GM21737 (cell line): Measurements from ENCODE around the gene TTLL11.

ENCODE experiments used
- ATAC-seq: cut with Tn5 transposase; IDR thresholded peaks from one replicate; pipeline ENCODE4 v1.9.1; 2021; ENCODE audit warnings: mild to moderate bottlenecking, moderate library complexity; ENCODE audit not compliant: unreplicated experiment

The TTLL11 gene

DNA sequence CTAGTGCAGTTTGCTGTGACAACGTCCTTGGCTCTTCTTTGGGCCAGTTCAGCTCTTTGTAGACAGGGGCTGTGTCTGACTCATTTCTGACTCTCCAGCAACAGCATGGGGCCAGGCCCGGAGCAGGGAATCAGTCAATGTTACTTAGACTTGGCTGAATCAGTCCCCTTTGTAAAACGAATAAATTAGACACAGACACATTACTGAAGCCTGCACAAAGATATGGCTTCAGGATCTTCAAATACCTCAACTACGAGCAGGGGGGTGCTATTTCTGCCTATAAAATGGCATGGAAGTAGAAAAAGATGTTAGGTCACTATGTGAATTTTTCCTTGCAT lies 204.7 kb downstream of the TTLL11 start:
- no peak for ATAC-seq

DNA sequence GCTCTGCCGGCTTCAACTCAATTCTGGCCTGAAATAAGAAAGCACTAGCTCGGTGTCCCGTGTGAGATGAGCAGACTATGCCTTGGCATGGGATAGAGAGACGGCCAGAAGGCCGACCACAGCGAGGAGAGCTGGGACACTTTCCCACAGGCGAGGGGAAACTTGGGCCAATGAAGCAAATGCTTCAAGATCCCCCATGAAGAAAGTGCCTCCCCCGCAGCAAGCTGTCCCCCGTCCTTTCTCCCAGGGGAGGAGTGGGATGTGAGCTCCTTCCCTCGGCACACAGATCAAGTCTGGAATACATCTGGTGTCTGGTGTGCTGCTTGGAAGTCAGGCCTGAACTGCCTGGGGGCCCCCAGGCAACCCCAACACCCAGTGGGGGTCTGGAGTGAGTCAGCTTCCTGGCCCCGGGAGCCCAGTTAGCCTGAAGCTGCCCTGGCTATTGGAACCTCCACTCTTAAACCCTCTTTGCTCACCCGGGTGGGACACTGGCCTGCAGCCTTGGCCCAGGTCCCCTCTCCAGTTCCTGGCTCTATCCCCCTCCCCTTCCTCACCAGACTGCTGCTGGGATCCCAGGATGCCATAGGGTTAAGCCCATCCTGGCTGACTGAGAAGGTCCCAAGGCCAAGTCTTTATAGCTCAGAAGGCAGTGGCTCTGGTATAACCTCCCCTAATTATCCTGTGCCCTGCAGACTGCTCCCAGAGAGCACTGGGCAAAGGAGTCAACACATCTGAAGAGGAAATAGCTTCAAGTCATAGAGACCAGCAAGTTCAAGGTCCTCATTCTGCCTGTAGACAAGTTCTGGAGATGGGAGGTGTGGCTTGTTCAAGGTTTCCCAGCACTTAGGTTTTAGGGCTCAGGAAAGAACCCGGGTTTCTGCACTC lies 205.3 kb downstream of the TTLL11 start:
- ATAC-seq: no peak

DNA sequence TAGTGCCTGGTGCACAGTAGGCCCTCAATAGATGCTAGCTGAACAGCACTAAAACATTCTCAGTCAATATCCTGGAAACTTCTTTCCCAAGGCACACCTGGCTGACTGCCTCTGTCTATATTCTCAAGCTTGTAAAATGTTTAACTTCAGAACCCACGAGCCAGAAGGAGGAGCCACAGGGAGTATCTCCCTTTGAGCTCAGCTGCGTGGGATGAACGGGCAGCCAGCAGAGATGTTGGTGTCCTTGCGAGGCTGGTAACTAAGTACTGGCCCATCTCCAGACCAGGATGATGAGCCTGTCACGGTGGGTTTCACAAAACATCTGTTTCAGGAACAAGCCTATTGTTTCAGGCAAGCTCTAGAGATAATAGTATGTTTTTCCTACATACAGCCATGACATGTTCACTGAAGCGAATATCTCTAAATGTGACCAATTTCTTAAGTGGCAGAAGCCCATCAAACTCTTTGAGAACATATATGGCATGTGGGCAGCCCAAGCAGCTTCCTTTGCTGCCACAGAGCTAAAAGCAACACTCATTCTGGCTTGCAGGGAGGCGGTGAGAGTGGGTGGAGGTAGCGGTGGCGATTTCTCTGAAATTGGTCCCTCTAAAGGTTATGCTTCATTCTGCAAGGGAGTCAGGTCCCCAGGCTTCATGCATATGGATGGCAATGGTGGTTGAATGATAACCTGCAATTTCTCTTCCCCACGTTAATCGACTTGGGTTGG lies 206.2 kb downstream of the TTLL11 start:
- ATAC-seq: no peak

DNA sequence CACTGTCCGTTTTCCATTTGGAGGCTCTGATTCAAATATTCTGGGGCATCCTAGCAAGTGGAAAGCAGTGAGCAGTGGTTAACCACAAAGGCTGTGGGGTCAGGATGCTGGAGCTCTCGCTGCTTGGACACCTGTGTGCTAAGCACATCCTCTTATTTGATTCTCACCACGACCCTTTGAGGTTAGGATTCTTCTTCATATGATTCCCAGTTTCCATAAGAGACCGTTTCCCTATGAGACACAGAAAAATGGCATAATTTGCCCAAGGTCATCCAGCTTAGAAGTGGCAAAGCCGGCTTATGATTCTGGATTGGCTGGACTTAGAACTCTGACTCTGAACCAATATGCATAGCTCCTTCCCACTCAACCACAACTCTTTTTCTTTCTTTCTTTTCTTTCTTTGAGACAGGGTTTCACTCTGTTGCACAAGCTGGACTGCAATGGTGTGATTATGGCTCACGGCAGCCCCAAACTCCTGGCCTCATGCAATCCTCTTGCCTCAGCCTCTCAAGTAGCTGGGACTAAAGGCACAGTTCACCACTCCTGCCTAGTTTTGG lies 207.7 kb downstream of the TTLL11 start:
- ATAC-seq: no peak

DNA sequence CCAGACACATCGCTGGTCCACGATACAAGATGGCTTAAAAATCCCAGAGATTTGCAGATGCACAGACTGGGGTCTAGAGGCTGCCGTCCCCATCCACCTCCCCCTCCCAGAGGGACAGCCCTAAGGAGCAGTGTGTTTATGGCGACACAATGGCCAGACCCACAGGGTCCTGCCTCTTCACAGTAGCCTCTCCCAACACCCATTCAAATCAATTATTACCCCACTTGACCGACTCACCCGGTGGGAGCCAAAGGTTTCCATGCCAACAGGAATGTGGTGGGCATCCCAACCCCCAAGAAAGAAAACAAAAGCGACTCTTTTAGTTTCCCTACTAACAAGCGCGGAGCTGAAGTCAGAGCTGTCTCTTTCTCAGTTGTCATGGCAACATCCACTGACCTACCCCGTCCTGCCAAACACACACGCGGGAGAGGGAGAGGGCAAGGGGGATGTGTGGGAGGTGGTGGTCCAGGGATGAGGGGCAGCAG lies 209.0 kb downstream of the TTLL11 start:
- ATAC-seq: no peak

DNA sequence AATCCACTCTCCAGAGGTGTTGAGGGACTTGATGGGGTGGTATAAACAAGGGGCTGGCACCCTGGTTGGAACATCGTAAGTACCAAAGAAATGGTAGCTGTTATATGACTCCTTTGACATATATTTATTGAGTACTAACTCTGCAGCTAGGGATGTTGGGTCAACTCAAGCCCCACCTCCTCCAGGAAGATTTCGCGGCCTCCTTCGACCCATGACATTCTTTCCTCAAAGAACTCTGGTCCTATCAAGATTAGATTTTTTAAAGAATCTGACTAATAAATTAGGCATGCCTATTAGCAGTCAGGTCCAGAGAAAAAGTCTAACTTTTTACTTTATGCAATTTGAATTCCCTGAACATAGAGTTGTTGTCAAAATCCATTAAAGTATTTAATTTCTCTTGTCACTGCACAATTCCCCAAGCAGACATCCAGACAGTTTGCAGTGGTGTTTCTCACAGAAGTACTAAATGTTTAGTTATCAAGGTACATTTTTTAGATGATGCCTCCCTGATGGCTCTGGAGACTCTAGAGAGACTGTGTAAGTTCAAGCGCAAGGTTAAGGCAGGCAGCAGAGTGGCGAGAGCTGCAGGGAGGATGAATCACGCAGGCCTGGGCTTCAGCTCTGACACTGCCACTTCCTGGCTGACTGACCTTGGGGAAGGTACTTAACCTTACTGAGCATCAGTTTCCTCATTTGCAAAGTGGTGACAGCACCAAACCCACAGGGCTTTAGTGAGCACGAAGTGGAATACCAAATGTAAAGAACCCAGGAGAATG lies 209.6 kb downstream of the TTLL11 start:
- no peak for ATAC-seq

DNA sequence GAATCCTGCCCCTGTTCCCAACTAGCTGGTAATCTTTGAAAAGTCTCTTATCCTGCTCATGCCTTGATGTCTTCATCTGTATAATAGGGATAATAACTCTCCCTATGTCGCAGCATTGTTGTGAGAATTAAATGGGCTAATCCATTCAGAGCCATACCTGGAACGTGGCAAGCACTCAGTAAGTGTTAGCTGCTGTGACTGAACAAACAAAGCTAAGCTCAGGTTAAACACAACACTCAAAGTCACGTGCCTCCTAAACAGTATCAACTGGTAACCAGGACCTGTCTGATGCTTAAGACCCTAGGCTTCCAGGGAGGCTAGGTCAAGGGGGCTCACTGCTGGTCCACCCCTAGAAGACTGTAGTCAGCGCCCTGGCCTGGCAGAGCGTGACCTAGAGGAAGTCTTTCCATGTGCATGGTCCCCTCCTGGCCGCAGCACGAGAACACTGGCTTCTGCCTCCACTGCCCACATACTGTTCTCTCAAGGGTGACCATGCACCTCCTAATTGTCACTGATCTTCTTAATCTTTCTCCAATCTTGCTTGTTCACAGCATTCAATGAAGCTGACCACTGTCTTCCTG lies 211.1 kb downstream of the TTLL11 start:
- ATAC-seq: no peak

DNA sequence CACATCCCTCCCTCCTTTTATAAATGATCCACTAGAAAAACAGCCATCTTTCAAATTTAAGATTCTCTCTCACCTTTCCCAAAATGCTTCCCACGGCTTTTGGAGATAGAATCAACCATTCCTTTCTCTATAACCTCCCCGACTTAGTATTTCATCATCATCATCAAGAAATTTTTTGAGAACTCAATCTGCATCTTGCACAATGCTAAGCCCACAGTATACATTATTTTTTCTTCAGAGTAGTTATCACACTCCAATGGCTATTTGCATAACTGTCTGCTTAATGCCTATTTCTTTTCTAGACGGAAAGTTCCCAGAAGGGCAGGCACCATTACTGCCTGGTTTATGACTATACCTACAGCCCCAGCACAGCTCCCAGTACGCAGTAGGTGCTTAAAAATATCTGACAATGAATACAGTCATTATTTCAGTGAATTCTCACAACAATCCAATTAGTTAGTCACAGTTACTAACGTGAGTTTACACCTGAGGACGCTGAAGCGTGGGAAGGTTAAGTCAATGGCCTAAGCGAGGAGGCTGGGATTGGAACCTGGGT lies 212.7 kb downstream of the TTLL11 start:
- no peak for ATAC-seq

DNA sequence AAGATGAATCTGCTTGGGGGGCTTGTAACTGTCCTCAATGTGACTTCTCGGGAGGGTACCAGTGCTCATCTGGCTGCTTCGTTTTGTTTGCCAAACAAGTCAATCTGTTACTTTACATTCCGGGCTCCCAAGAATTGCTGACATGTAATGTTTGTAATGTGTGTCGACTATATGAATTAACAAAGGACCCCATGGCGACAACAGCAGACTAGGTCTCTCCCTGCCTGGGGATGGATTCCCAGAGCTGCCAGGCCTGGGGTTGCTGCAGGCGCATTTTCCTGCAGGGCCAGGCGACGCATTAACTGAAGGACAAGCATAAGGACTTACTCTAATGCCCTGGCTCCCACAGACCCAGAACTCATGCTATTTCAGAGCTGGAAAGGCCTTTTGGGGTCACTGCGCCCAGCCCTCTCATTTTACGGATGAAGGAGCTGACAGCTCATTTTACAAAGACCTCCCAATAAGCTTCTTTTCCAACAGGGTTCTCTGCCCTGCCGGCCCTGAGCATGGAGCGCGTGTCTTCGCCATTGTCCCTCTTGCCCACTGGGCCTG lies 214.8 kb downstream of the TTLL11 start:
- no peak for ATAC-seq

DNA sequence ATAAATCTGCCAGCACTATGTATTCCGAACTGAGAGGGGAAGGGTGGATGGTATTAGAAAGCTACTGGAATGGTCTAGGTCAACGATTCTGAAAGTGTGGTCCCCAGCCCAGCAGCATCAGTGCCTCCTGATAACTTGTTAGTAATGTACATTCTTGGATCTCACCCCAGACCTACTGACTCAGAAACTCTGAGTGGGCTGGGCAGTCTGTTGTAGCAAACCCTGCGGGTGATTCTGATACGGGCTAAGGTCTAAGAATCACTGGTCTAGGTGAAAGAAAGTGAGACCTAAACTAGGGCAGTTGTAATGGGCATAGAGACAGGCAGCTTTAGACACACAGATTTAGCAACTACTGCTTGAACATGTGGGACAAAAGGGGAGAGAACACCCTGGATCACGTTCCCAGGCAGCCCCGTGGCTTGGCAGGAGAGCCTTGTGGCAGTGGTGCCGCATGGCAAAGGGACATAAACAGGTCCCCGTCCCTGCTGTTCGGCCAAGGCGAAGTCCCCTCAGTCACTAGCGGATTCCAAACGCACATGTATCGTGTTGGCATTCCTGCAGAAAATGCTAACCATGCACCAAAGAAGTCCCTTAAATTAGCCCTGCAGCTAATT lies 216.3 kb downstream of the TTLL11 start:
- ATAC-seq: no peak

DNA sequence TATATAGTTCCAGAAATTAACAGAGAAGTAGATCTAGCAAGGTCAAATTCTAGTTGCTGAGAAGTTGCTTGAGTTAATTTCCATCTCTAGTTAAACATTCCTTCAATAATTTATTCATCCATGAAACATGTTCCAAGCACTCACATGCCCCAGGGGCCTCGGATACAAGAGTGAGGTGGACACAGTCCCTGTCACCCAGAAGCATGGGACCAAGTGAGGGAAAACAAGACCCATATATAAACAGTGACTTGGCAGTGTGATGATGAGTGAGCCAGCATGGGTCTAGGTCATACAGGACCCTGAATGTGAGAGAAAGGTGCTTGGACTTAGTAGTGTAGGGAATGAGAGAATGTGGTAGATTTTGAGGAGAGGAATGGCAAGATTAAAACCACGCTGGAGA lies 216.9 kb downstream of the TTLL11 start:
- ATAC-seq: no peak

DNA sequence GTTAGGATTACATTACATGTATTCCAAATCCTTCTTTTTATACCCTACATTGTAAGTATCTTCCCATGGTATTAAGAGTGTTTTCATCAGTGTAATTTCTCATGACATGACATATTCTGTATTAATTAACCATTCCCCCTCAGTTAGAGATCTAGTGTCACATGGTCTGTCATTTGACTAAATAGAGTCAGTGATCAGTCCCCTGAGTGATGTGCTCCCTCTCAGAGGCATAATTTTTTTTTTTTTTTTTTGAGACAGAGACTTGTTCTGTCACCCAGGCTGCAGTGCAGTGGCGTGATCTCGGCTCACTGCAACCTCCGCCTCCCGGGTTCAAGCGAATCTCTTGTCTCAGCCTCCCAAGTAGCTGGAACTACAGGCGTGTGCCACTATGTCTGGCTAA lies 218.6 kb downstream of the TTLL11 start:
- ATAC-seq: no peak

DNA sequence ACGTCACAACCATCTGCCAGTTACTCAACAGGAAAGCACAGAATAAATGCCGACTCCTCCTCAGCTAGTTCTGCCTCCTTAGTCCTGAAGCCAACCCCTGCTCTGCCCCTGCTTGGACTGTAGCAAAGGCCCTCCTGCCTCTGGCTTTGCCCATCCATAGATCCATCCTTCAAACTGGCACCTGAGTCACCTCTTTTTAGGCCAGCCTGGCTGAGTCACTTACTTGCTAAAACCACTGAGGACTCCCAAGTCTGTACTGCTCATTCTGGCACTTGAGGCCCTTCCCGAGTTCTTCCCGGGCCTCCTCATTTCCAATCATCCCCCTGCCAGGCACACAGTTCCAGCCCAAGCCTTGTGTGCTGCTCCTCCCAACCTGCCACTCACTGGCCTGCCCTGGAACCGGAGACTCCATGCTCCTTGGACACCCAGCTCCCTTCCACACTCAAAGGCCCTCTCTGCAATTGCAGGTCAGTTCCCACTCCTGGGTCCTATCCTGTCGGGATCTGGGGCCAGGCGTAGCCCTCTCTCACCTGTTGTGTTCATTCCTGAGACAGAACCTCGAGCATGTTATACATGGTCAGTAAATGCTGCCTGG lies 221.6 kb downstream of the TTLL11 start:
- no peak for ATAC-seq

DNA sequence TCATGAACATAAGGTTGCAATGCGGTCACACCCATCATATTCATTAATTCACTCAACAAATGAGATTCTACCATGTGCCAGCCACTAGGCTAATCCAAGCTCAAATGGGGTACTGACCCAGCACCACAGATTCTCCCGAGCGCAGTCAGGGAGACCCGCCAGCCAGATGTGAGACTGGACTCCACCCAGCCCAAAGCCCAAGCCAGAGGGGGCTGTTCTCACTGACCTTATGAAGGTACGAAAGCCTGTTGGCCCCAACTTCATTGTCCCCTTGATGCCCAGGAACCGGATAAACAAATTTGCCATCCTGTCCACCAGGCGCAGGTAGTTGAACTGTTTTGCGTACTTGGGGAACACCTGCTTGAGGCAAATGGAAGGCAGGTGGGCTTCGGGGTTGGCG lies 222.8 kb downstream of the TTLL11 start:
- no peak for ATAC-seq

DNA sequence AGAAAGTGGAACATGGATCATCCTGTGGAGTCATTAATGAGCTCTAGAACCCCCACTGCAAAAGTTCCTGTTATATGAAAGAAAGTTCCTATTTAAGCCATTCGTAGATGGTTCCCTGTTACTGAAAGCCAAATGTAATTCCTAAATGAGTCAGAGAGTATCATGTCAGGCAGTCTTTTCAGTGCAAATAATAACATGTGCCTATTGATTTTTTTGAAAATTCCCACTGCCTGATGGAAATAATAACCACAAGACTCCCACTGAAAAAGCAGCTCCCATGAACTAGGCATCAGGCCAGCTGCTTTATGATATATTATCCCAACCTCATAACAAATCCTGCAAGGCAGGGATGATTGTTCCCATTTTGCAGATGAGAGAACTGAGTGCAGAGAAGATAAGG lies 224.5 kb downstream of the TTLL11 start:
- no peak for ATAC-seq

DNA sequence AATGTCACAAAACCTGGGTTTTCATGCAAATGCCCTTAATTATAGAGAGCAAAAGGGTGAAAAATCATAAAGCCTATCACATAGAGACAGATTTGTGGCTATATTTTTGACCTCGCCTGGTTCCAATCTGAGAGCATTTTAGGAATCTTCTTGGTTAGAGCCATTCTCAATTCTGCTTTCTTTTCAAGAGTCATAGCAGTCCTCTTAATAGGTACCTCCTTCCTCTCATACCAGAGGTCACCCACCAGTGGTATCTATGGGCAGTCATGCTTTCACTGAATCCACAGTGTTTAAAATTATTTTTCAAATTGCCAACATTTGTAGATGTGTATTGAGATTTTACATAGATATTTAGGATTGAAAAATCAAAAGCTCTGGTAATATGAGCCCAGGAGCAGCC lies 226.2 kb downstream of the TTLL11 start:
- ATAC-seq: no peak

DNA sequence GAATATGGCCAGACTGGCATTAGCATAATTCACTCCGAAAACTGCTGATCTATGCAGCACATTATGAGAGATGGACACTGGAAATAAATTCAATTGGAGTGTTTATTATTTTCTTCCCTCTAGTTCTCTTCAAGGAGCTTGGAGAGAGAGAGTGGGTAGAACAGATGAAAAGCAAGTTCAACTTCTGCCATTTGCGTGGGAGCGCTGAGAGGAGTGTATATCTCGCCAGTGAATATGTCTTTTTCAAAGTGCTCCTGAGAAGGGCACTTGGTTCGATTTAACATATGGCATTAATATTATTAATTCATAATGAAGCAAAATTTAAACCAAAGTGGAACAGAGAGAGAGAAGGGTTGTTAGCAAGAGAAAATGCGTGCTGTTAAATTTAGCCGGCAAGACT lies 227.2 kb downstream of the TTLL11 start:
- no peak for ATAC-seq

DNA sequence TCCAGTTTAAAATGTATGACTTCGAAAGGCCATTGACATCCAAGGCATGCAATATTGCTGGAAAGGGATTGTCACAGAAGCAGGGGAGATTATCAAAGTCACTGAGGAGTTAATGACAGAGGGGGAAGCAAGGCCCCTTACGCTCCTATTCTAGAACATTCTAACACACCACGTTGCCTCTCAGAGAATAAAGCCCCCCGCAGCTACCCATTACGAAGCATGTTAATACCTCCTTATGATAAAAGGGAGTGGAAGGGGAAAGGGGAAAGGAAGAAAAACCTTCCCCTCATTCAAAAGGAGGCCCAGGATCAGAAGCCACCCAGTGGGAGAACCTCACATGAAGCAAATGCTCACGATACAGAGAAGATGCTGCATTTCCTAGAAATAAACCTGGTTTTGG lies 228.0 kb downstream of the TTLL11 start:
- no peak for ATAC-seq

DNA sequence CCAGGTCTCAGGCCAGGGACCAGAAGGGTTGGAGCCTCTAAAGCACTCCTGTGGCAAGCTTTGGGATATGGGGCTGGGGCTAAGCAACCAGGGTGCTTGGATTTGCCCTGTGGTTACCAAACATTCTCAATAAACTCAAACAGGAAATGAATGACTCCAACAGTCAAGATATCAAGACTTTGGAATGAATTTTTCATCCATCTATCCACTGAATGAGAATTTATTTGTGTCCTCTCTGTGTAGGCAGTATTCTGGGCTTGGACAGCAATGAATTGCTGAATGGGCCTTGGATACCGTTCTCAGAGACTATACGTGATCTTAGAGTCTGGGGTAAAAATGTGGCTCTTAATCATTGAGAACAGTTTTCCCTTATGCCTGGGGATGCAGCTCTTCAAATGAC lies 229.2 kb downstream of the TTLL11 start:
- no peak for ATAC-seq
